IPS-18a (cell line): ENCODE data around the gene MUC2.

Experiments used
- H3K27ac ChIP-seq: one replicate; pipeline ENCODE4 v1.5.1; 2013; ENCODE audit warnings: low read length
- H3K27me3 ChIP-seq: one replicate; pipeline ENCODE4 v1.6.1; 2013; ENCODE audit warnings: mild to moderate bottlenecking, low read length; ENCODE audit not compliant: control insufficient read depth, insufficient read depth
- H3K36me3 ChIP-seq: one replicate; pipeline ENCODE4 v1.6.1; 2013; ENCODE audit warnings: low read depth, low read length; ENCODE audit not compliant: control insufficient read depth
- H3K4me1 ChIP-seq: one replicate; pipeline ENCODE4 v1.6.1; 2013; ENCODE audit warnings: low read depth, low read length; ENCODE audit not compliant: control insufficient read depth
- H3K4me3 ChIP-seq: one replicate; pipeline ENCODE4 v1.5.1; 2013; ENCODE audit warnings: low read length
- H3K9ac ChIP-seq: one replicate; pipeline ENCODE4 v1.6.1; 2013; ENCODE audit warnings: mild to moderate bottlenecking, low read length, moderate library complexity
- H3K9me3 ChIP-seq: one replicate; pipeline ENCODE4 v1.6.1; 2013; ENCODE audit warnings: low read depth, low read length; ENCODE audit not compliant: control insufficient read depth

Gene MUC2

GRCh38 chr11:1070594-1071462 is 3.8 kb upstream of the MUC2 start:
- H3K4me3 ChIP-seq: no peak overlapping the region
- H3K9ac ChIP-seq: no peak overlapping the region
- H3K27me3 ChIP-seq: no peaks in the 10 kb centered on the region
- no peak overlapping the region for H3K27ac ChIP-seq
- no peaks in the 10 kb centered on the region for H3K9me3 ChIP-seq
- no peaks in the 10 kb centered on the region for H3K36me3 ChIP-seq
- H3K4me1 ChIP-seq: no peaks in the 10 kb centered on the region

GRCh38 chr11:1071571-1072115 is 3.0 kb upstream of the MUC2 start:
- no peaks in the 10 kb centered on the region for H3K9me3 ChIP-seq
- no peaks in the 10 kb centered on the region for H3K4me1 ChIP-seq
- no peaks in the 10 kb centered on the region for H3K36me3 ChIP-seq
- no peak overlapping the region for H3K4me3 ChIP-seq
- no peak overlapping the region for H3K27ac ChIP-seq
- no peaks in the 10 kb centered on the region for H3K27me3 ChIP-seq
- no peak overlapping the region for H3K9ac ChIP-seq

- Histone ChIP-seq H3K9me3 (no peaks in the 10 kb centered on the region), H3K4me1 (no peaks in the 10 kb centered on the region), H3K4me3 (no peak overlapping the region), H3K27ac (no peak overlapping the region), H3K27me3 (no peaks in the 10 kb centered on the region), H3K36me3 (no peaks in the 10 kb centered on the region), H3K9ac (no peak overlapping the region)
Observed at GRCh38 chr11:1072116-1072820, 2.4 kb upstream of the MUC2 start.

GRCh38 chr11:1072821-1073231 is 1.8 kb upstream of the MUC2 start:
- no peaks in the 10 kb centered on the region for H3K36me3 ChIP-seq
- no peak overlapping the region for H3K9ac ChIP-seq
- H3K4me1 ChIP-seq: no peaks in the 10 kb centered on the region
- H3K4me3 ChIP-seq: no peak overlapping the region
- no peaks in the 10 kb centered on the region for H3K9me3 ChIP-seq
- H3K27me3 ChIP-seq: no peaks in the 10 kb centered on the region
- no peak overlapping the region for H3K27ac ChIP-seq

- Histone ChIP-seq H3K9me3 (no peaks in the 10 kb centered on the region), H3K36me3 (no peaks in the 10 kb centered on the region), H3K4me1 (no peaks in the 10 kb centered on the region), H3K9ac (no peak overlapping the region), H3K27me3 (no peaks in the 10 kb centered on the region), H3K4me3 (no peak overlapping the region), H3K27ac (no peak overlapping the region)
Observed at GRCh38 chr11:1073261-1073724, 1.4 kb upstream of the MUC2 start.

- Histone ChIP-seq H3K4me3 (no peak overlapping the region), H3K4me1 (no peaks in the 10 kb centered on the region), H3K9me3 (no peaks in the 10 kb centered on the region), H3K9ac (no peak overlapping the region), H3K27me3 (no peaks in the 10 kb centered on the region), H3K36me3 (no peaks in the 10 kb centered on the region), H3K27ac (no peak overlapping the region)
Observed at GRCh38 chr11:1073851-1074243, 827 bp upstream of the MUC2 start.

GRCh38 chr11:1075341-1075911 is 752 bp downstream of the MUC2 start:
- H3K27me3 ChIP-seq: no peaks in the 10 kb centered on the region

GRCh38 chr11:1076061-1076665 is 1.5 kb downstream of the MUC2 start:
- H3K9me3 ChIP-seq: no peaks in the 10 kb centered on the region
- no peaks in the 10 kb centered on the region for H3K27me3 ChIP-seq
- H3K9ac ChIP-seq: no peak overlapping the region
- no peak overlapping the region for H3K27ac ChIP-seq
- no peaks in the 10 kb centered on the region for H3K36me3 ChIP-seq
- H3K4me3 ChIP-seq: no peak overlapping the region
- no peaks in the 10 kb centered on the region for H3K4me1 ChIP-seq

More at GRCh38 chr11:1075341-1075911, 752 bp downstream of the MUC2 start:
- Histone ChIP-seq H3K36me3 (no peaks in the 10 kb centered on the region), H3K9ac (no peak overlapping the region), H3K9me3 (no peaks in the 10 kb centered on the region), H3K4me1 (no peaks in the 10 kb centered on the region), H3K4me3 (no peak overlapping the region), H3K27ac (no peak overlapping the region)

GRCh38 chr11:1077033-1077416 is 2.4 kb downstream of the MUC2 start:
- H3K4me3 ChIP-seq: no peak overlapping the region
- no peaks in the 10 kb centered on the region for H3K9me3 ChIP-seq
- H3K36me3 ChIP-seq: no peaks in the 10 kb centered on the region
- H3K4me1 ChIP-seq: no peaks in the 10 kb centered on the region
- no peak overlapping the region for H3K9ac ChIP-seq
- no peaks in the 10 kb centered on the region for H3K27me3 ChIP-seq
- no peak overlapping the region for H3K27ac ChIP-seq

GRCh38 chr11:1077417-1078119 is 2.9 kb downstream of the MUC2 start:
- Histone ChIP-seq H3K27ac (no peak overlapping the region), H3K4me1 (no peaks in the 10 kb centered on the region), H3K4me3 (no peak overlapping the region), H3K27me3 (no peaks in the 10 kb centered on the region), H3K36me3 (no peaks in the 10 kb centered on the region), H3K9me3 (no peaks in the 10 kb centered on the region), H3K9ac (no peak overlapping the region)

GRCh38 chr11:1078191-1078601 is 3.5 kb downstream of the MUC2 start:
- Histone ChIP-seq H3K4me1 (no peaks in the 10 kb centered on the region), H3K9ac (no peak overlapping the region), H3K4me3 (no peak overlapping the region), H3K27me3 (no peaks in the 10 kb centered on the region), H3K9me3 (no peaks in the 10 kb centered on the region), H3K27ac (no peak overlapping the region), H3K36me3 (no peaks in the 10 kb centered on the region)
